Keratinocyte (primary cell): ENCODE data around the gene PGAP6. TPM values are rescaled to one million over a fixed set of nuclear protein-coding genes. Genes with fewer than 3 reads are reported as not detected.

ENCODE experiments used
- DNase-seq: peaks from one replicate; pipeline ENCODE4 v3.0.0-alpha.2; 2011; ENCODE audit warnings: low read depth, missing footprints, low spot score
- FAIRE-seq: peaks from 2 replicates; lab custom pipeline; 2011; peaks lifted over from hg19 to GRCh38; lab: Jason Lieb, UNC
- H2AFZ ChIP-seq: 2 replicates; pipeline ENCODE4 v1.6.0; 2012; ENCODE audit warnings: low read length, control low read depth, inconsistent platforms; ENCODE audit not compliant: control insufficient read depth
- H3K27ac ChIP-seq: 2 replicates; pipeline ENCODE4 v1.5.1; 2011; ENCODE audit warnings: low read length; ENCODE audit not compliant: control insufficient read depth, insufficient read depth
- H3K27me3 ChIP-seq: 3 replicates; pipeline ENCODE4 v1.6.0; 2011; ENCODE audit warnings: low read length; ENCODE audit not compliant: control insufficient read depth, insufficient read depth; ENCODE audit errors: extremely low read depth
- H3K36me3 ChIP-seq, 2 experiments: 2 replicates in 1 of 2; 3 replicates in 1 of 2; pipeline ENCODE4 v1.5.1; 2011; ENCODE audit warnings: low read length in 2 of 2, mild to moderate bottlenecking in 1 of 2; ENCODE audit not compliant: control insufficient read depth in 2 of 2, insufficient read depth in 2 of 2; ENCODE audit errors: extremely low read depth in 1 of 2
- H3K4me1 ChIP-seq: 3 replicates; pipeline ENCODE4 v1.5.1; 2011; ENCODE audit warnings: low read length; ENCODE audit not compliant: control insufficient read depth, insufficient read depth; ENCODE audit errors: extremely low read depth
- H3K4me2 ChIP-seq: 3 replicates; pipeline ENCODE4 v1.6.0; 2011; ENCODE audit warnings: low read depth, low read length; ENCODE audit not compliant: control insufficient read depth, insufficient read depth; ENCODE audit errors: extremely low read depth
- H3K4me3 ChIP-seq, 3 experiments: fragments of 200-600 bp in 1 of 3; sonication (generic) in 1 of 3; 2 replicates in 2 of 3; 3 replicates in 1 of 3; pipeline ENCODE4 v1.5.1; 2011 to 2016; ENCODE audit warnings: low read length in 3 of 3, mild to moderate bottlenecking in 3 of 3, control low read depth in 2 of 3, inconsistent platforms in 1 of 3, low read depth in 1 of 3, mixed read lengths in 1 of 3, mixed run types in 1 of 3, moderate library complexity in 1 of 3; ENCODE audit not compliant: control insufficient read depth in 2 of 3, insufficient read depth in 2 of 3; ENCODE audit errors: extremely low read depth in 1 of 3
- H3K79me2 ChIP-seq: 2 replicates; pipeline ENCODE4 v1.6.0; 2012; ENCODE audit warnings: low read length; ENCODE audit not compliant: control insufficient read depth, insufficient read depth
- H3K9ac ChIP-seq: 3 replicates; pipeline ENCODE4 v1.6.0; 2011; ENCODE audit warnings: low read length; ENCODE audit not compliant: control insufficient read depth, insufficient read depth; ENCODE audit errors: extremely low read depth
- H3K9me1 ChIP-seq: 3 replicates; pipeline ENCODE4 v1.6.0; 2011; ENCODE audit warnings: low read length; ENCODE audit not compliant: control insufficient read depth, insufficient read depth; ENCODE audit errors: extremely low read depth
- H3K9me3 ChIP-seq: 2 replicates; pipeline ENCODE4 v1.5.1; 2012; ENCODE audit warnings: low read depth, low read length; ENCODE audit not compliant: control insufficient read depth
- H4K20me1 ChIP-seq: 3 replicates; pipeline ENCODE4 v1.6.0; 2011; ENCODE audit warnings: low read length; ENCODE audit not compliant: control insufficient read depth, insufficient read depth; ENCODE audit errors: extremely low read depth
- EZH2 ChIP-seq: IDR thresholded peaks from one replicate; pipeline ENCODE4 v1.6.1; 2012; ENCODE audit warnings: inconsistent platforms, mild to moderate bottlenecking, low read length, moderate library complexity
- dilution Hi-C: fragments of 300-500 bp; cut with MboI; formaldehyde crosslinking; loops from one replicate; pipeline ENCODE4 v1.7.0; 2020; ENCODE audit warnings: low sequenced_read_pairs; ENCODE audit not compliant: extremely low pct_ligation_motif_present
- polyA plus RNA-seq, 5 experiments: library from polyadenylated mRNA; depleted of rRNA in 3 of 5; stranded (reverse) in 3 of 5; stranded (forward) in 1 of 5; unstranded in 1 of 5; fragments of >200 nt; gene quantifications; 1 replicate in 1 of 5; 2 replicates in 3 of 5; 3 replicates in 1 of 5; pipeline versions ENCODE4 v1.2.1 to v1.2.3, GENCODE V29; 2011 to 2012; ENCODE audit warnings: missing spikeins in 2 of 5, low read depth in 1 of 5, low replicate concordance in 1 of 5
- TF ChIP-seq, protein P1 (sequence below), 3 experiments: IDR thresholded peaks in 1 of 3; conservative IDR thresholded peaks in 1 of 3; optimal IDR thresholded peaks in 1 of 3; 2 replicates in 2 of 3; 3 replicates in 1 of 3; pipeline versions ENCODE3 to v1.5.1; 2011; ENCODE audit warnings: low read length in 3 of 3, mild to moderate bottlenecking in 3 of 3, moderate library complexity in 2 of 3, control low read depth in 1 of 3, inconsistent platforms in 1 of 3; ENCODE audit not compliant: insufficient read depth in 2 of 3; ENCODE audit errors: extremely low read depth in 1 of 3

The PGAP6 gene
- polyA plus RNA-seq, 1 donor (not counting 4 experiments of a cell fraction or from before 2014, with no cell fraction given), result 25.5 TPM

DNA sequence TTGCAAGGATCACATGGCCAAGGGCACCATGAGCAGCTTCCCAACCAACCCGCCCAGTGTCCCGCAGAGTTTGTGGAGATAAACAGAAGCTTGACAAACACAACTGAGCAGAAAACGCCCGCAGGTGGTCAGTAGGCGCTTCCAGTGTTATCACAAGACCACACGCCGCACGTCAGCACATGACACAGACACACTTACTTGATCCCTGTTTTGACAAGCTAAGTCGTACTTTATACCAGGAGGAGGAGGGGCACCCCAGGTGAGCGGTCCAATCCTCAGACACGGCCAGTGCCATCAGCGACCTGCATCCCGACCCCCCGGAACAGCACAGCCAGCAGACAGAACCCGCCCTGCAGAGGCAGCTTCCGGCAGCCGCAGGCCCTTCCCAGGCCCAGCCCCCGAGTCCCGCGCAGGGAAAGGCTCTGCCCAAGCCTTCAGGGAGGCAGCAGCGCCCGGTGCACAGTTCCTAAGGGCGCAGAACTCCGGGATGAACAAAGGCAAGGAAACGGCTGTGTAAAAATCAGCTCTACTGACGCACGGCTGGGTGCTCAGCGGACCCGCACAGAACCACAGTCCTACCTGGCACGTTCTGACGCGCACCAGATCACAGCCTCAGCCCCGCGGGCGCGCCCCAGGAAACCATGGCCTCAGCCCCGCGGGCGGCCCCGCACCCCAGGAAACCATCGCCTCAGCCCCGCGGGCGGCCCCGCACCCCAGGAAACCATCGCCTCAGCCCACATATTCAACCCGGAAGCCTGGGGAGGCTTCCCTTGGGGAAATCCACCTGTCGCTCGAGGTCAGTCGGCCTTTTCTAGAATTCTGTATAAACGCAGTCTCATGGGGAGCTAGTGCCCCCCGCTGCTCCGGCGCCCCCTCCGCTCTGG is 57.1 kb downstream of the PGAP6 start:
- peaks cover 42% of the 10 kb centered on the region for H4K20me1 ChIP-seq
- H3K36me3 ChIP-seq, result peaks cover 4 to 9% of the 10 kb centered on the region in 2 experiments
- H3K9ac ChIP-seq, result peak overlapping the region; percentile 9
- TF ChIP-seq, protein P1, sequence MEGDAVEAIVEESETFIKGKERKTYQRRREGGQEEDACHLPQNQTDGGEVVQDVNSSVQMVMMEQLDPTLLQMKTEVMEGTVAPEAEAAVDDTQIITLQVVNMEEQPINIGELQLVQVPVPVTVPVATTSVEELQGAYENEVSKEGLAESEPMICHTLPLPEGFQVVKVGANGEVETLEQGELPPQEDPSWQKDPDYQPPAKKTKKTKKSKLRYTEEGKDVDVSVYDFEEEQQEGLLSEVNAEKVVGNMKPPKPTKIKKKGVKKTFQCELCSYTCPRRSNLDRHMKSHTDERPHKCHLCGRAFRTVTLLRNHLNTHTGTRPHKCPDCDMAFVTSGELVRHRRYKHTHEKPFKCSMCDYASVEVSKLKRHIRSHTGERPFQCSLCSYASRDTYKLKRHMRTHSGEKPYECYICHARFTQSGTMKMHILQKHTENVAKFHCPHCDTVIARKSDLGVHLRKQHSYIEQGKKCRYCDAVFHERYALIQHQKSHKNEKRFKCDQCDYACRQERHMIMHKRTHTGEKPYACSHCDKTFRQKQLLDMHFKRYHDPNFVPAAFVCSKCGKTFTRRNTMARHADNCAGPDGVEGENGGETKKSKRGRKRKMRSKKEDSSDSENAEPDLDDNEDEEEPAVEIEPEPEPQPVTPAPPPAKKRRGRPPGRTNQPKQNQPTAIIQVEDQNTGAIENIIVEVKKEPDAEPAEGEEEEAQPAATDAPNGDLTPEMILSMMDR (optimal IDR thresholded peaks at IDR 0.05 in 1 of 3, IDR thresholded peaks at IDR 0.05 in 1 of 3, conservative IDR thresholded peaks at IDR 0.05 in 1 of 3; ENCODE audit: extremely low read depth in 1 of 3, insufficient read depth in 2 of 3, low read length in 3 of 3), result no peak
- TF ChIP-seq EZH2, result no peak
- H3K79me2 ChIP-seq, result peaks cover 78% of the 10 kb centered on the region
- no peak overlapping the region for H2AFZ ChIP-seq
- H3K4me3 ChIP-seq, result no peak overlapping the region
- no peaks in the 10 kb centered on the region for H3K9me3 ChIP-seq
- DNase-seq, result no peak
- H3K4me1 ChIP-seq, result peaks cover 5% of the 10 kb centered on the region
- no peak overlapping the region for H3K27ac ChIP-seq
- no peak overlapping the region for H3K4me2 ChIP-seq
- no peaks in the 10 kb centered on the region for H3K9me1 ChIP-seq
- dilution Hi-C loops, result no loop called here
- no peaks in the 10 kb centered on the region for H3K27me3 ChIP-seq
- no peak for FAIRE-seq

DNA sequence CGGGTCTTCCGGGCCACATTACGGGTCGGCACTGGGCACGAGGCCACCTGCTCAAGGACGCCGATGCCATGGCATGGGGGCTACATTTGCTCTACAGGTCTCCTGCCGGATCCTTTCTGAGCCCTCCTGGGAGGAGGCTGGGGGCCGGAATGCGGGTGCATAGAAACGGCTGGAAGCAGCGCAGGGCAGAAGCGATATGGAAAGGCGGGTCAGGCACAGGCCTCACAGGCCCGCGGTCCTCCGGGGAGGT is 57.7 kb downstream of the PGAP6 start:
- FAIRE-seq (no peak), DNase-seq (no peak)
- Histone ChIP-seq H2AFZ (no peak overlapping the region), H3K4me1 (peaks cover 5% of the 10 kb centered on the region), H3K9me3 (no peaks in the 10 kb centered on the region), H3K4me2 (no peak overlapping the region), H3K79me2 (peaks cover 82% of the 10 kb centered on the region), H3K4me3 (no peak overlapping the region), H3K27me3 (no peaks in the 10 kb centered on the region), H3K9ac (no peak overlapping the region), H3K36me3 (peaks cover 5 to 9% of the 10 kb centered on the region in 2 experiments), H3K9me1 (no peaks in the 10 kb centered on the region), H4K20me1 (peaks cover 42% of the 10 kb centered on the region), H3K27ac (no peak overlapping the region)
- no peak for TF ChIP-seq EZH2
- TF ChIP-seq, protein P1 (optimal IDR thresholded peaks at IDR 0.05 in 1 of 3, IDR thresholded peaks at IDR 0.05 in 1 of 3, conservative IDR thresholded peaks at IDR 0.05 in 1 of 3; ENCODE audit: extremely low read depth in 1 of 3, insufficient read depth in 2 of 3, low read length in 3 of 3), result no peak
- dilution Hi-C loops, result no loop called here
